BLaER1 (cell line): ENCODE data around the gene LTBP2.
A peak's percentile ranks its signal among the peaks of the same experiment; 100 is the strongest.
"Not testable (repeated sequence)": the region's sequence is repeated elsewhere in the genome, so short reads cannot be mapped to it uniquely, and the experiment has no call there.

Source experiments
- H3K27ac ChIP-seq: shearing (Covaris generic); formaldehyde crosslinking; 2 replicates; pipeline ENCODE4 v1.8.1; 2022
- H3K27me3 ChIP-seq: shearing (Covaris generic); formaldehyde crosslinking; 2 replicates; pipeline ENCODE4 v1.8.1; 2022
- H3K36me3 ChIP-seq: shearing (Covaris generic); formaldehyde crosslinking; 2 replicates; pipeline ENCODE4 v1.8.1; 2022
- H3K4me1 ChIP-seq: shearing (Covaris generic); formaldehyde crosslinking; 2 replicates; pipeline ENCODE4 v1.8.1; 2022
- H3K4me2 ChIP-seq: shearing (Covaris generic); formaldehyde crosslinking; 2 replicates; pipeline ENCODE4 v1.8.1; 2022
- H3K4me3 ChIP-seq: shearing (Covaris generic); formaldehyde crosslinking; 2 replicates; pipeline ENCODE4 v1.8.1; 2022
- H3K9ac ChIP-seq: shearing (Covaris generic); formaldehyde crosslinking; 2 replicates; pipeline ENCODE4 v1.8.1; 2022
- H3K9me3 ChIP-seq: shearing (Covaris generic); formaldehyde crosslinking; 2 replicates; pipeline ENCODE4 v1.8.1; 2022
- H4K20me1 ChIP-seq: shearing (Covaris generic); formaldehyde crosslinking; 2 replicates; pipeline ENCODE4 v1.8.1; 2022
- Cebpa-rat ChIP-seq: shearing (Covaris generic); IDR thresholded peaks from 2 replicates; pipeline ENCODE4 v1.8.1; 2022

LTBP2 gene

GRCh38 chr14:74464785-74465184 is 147.3 kb downstream of the LTBP2 start:
- no peak for TF ChIP-seq Cebpa-rat
- Histone ChIP-seq H3K36me3 (no peaks in the 10 kb centered on the region), H3K27me3 (no peaks in the 10 kb centered on the region), H3K9me3 (no peaks in the 10 kb centered on the region), H3K9ac (no peak overlapping the region), H4K20me1 (no peaks in the 10 kb centered on the region), H3K27ac (no peak overlapping the region), H3K4me2 (no peak overlapping the region), H3K4me3 (no peak overlapping the region), H3K4me1 (peaks cover 11% of the 10 kb centered on the region)

GRCh38 chr14:74463697-74464096 is 148.3 kb downstream of the LTBP2 start:
- TF ChIP-seq Cebpa-rat, result no peak
- Histone ChIP-seq H3K4me2 (no peak overlapping the region), H3K4me3 (no peak overlapping the region), H3K4me1 (peaks cover 21% of the 10 kb centered on the region), H3K9me3 (no peaks in the 10 kb centered on the region), H3K27me3 (no peaks in the 10 kb centered on the region), H4K20me1 (no peaks in the 10 kb centered on the region), H3K9ac (no peak overlapping the region), H3K36me3 (no peaks in the 10 kb centered on the region), H3K27ac (no peak overlapping the region)

- Histone ChIP-seq H3K9ac (no peak overlapping the region), H3K27ac (no peak overlapping the region), H3K27me3 (no peaks in the 10 kb centered on the region), H3K4me2 (no peak overlapping the region), H3K4me3 (no peak overlapping the region), H4K20me1 (no peaks in the 10 kb centered on the region), H3K9me3 (no peaks in the 10 kb centered on the region), H3K36me3 (no peaks in the 10 kb centered on the region), H3K4me1 (peaks cover 27% of the 10 kb centered on the region)
- no peak for TF ChIP-seq Cebpa-rat
These were observed 149.0 kb downstream of the LTBP2 start for GRCh38 chr14:74462993-74463392.

GRCh38 chr14:74459976-74460375 is 152.1 kb downstream of the LTBP2 start:
- H3K36me3 ChIP-seq, result no peaks in the 10 kb centered on the region
- H3K4me1 ChIP-seq, result peaks cover 57% of the 10 kb centered on the region
- no peak overlapping the region for H3K27ac ChIP-seq
- H3K4me2 ChIP-seq, result peak overlapping the region; percentile 12; the same call in 1 of the 2 replicates
- H3K9me3 ChIP-seq, result no peaks in the 10 kb centered on the region
- H4K20me1 ChIP-seq, result no peaks in the 10 kb centered on the region
- TF ChIP-seq Cebpa-rat, result no peak
- no peak overlapping the region for H3K4me3 ChIP-seq
- H3K27me3 ChIP-seq, result no peaks in the 10 kb centered on the region
- H3K9ac ChIP-seq, result no peak overlapping the region

GRCh38 chr14:74459289-74459946 is 152.6 kb downstream of the LTBP2 start:
- TF ChIP-seq Cebpa-rat, result no peak
- Histone ChIP-seq H3K27me3 (no peaks in the 10 kb centered on the region), H4K20me1 (no peaks in the 10 kb centered on the region), H3K9ac (no peak overlapping the region), H3K27ac (no peak overlapping the region), H3K4me3 (no peak overlapping the region), H3K36me3 (no peaks in the 10 kb centered on the region), H3K4me2 (peak overlapping the region; percentile 12; the same call in 1 of the 2 replicates), H3K9me3 (no peaks in the 10 kb centered on the region), H3K4me1 (peaks cover 62% of the 10 kb centered on the region)

- no peak overlapping the region for H3K9ac ChIP-seq
- no peak for TF ChIP-seq Cebpa-rat
- no peak overlapping the region for H3K4me3 ChIP-seq
- H3K27me3 ChIP-seq, result no peaks in the 10 kb centered on the region
- no peaks in the 10 kb centered on the region for H3K9me3 ChIP-seq
- peak overlapping the region; percentile 18; the same call in 1 of the 2 replicates for H3K27ac ChIP-seq
- no peaks in the 10 kb centered on the region for H4K20me1 ChIP-seq
- H3K4me2 ChIP-seq, result peak overlapping the region; percentile 75
- H3K4me1 ChIP-seq, result peaks cover 66% of the 10 kb centered on the region
- H3K36me3 ChIP-seq, result no peaks in the 10 kb centered on the region
These were observed 154.5 kb downstream of the LTBP2 start for GRCh38 chr14:74457565-74457895.

- no peaks in the 10 kb centered on the region for H3K9me3 ChIP-seq
- peaks cover 66% of the 10 kb centered on the region for H3K4me1 ChIP-seq
- H4K20me1 ChIP-seq, result no peaks in the 10 kb centered on the region
- no peak overlapping the region for H3K9ac ChIP-seq
- no peaks in the 10 kb centered on the region for H3K36me3 ChIP-seq
- H3K27ac ChIP-seq, result peak overlapping the region; percentile 18; the same call in 1 of the 2 replicates
- TF ChIP-seq Cebpa-rat, result no peak
- H3K27me3 ChIP-seq, result no peaks in the 10 kb centered on the region
- H3K4me2 ChIP-seq, result peak overlapping the region; percentile 75
- H3K4me3 ChIP-seq, result 0 out of 2 replicates have a peak overlapping the region, but pooled peaks have one; percentile 9
These were observed 155.1 kb downstream of the LTBP2 start for GRCh38 chr14:74456684-74457564.

GRCh38 chr14:74454397-74454796 is 157.6 kb downstream of the LTBP2 start:
- not testable (repeated sequence) for H3K9me3 ChIP-seq, H3K27ac ChIP-seq, H3K36me3 ChIP-seq, H3K27me3 ChIP-seq, H4K20me1 ChIP-seq, H3K4me3 ChIP-seq, H3K9ac ChIP-seq
- Histone ChIP-seq H3K4me2 (peak overlapping the region; percentile 14; the same call in 1 of the 2 replicates), H3K4me1 (peaks cover 50% of the 10 kb centered on the region)
